ENCODE measurements around the gene ANKRD33B.
A peak's percentile ranks its signal among the peaks of the same experiment; 100 is the strongest.
"Not testable (repeated sequence)": the region's sequence is repeated elsewhere in the genome, so short reads cannot be mapped to it uniquely, and the experiment has no call there.

The ANKRD33B gene

GRCh38 chr5:10559151-10559550 is 4.7 kb upstream of the ANKRD33B start:
- no peak for DNase-seq

GRCh38 chr5:10559871-10560270 is 4.0 kb upstream of the ANKRD33B start:
- no peak for DNase-seq

GRCh38 chr5:10562201-10563109 is 1.4 kb upstream of the ANKRD33B start:
- no peak for DNase-seq

- DNase-seq, result peak; percentile 60 to 65
These were observed 543 bp upstream of the ANKRD33B start for GRCh38 chr5:10563110-10563944.

- peak in 1 of 2 experiments; percentile 36 for DNase-seq
These were observed 1.2 kb downstream of the ANKRD33B start for GRCh38 chr5:10564838-10565784.

- peak in 1 of 2 experiments; percentile 13 for DNase-seq
These were observed 2.1 kb downstream of the ANKRD33B start for GRCh38 chr5:10565785-10566542.

GRCh38 chr5:10566543-10567068 is 2.7 kb downstream of the ANKRD33B start:
- peak in 1 of 2 experiments; percentile 1 for DNase-seq

GRCh38 chr5:10567121-10567591 is 3.3 kb downstream of the ANKRD33B start:
- DNase-seq, result peak in 1 of 2 experiments; percentile 15

GRCh38 chr5:10567781-10568321 is 4.0 kb downstream of the ANKRD33B start:
- no peak for DNase-seq

- not testable (repeated sequence) for DNase-seq
These were observed 6.7 kb downstream of the ANKRD33B start for GRCh38 chr5:10570540-10570939.

- no peak for DNase-seq
These were observed 8.6 kb downstream of the ANKRD33B start for GRCh38 chr5:10572451-10572850.

GRCh38 chr5:10573487-10574145 is 9.7 kb downstream of the ANKRD33B start:
- no peak for DNase-seq

GRCh38 chr5:10574879-10575278 is 11.0 kb downstream of the ANKRD33B start:
- DNase-seq, result not testable (repeated sequence)

GRCh38 chr5:10576121-10576789 is 12.4 kb downstream of the ANKRD33B start:
- DNase-seq, result no peak

GRCh38 chr5:10576790-10577189 is 12.9 kb downstream of the ANKRD33B start:
- DNase-seq, result no peak

GRCh38 chr5:10577371-10578292 is 13.8 kb downstream of the ANKRD33B start:
- DNase-seq, result no peak

GRCh38 chr5:10578293-10578665 is 14.4 kb downstream of the ANKRD33B start:
- DNase-seq, result no peak

GRCh38 chr5:10578869-10579268 is 15.0 kb downstream of the ANKRD33B start:
- no peak for DNase-seq
